NCI-H510A (cell line): ENCODE results near the gene MSH3.

Experiments used
- DNase-seq: peaks from one replicate; lab custom pipeline; 2025; lab: John Stamatoyannopoulos, UW

MSH3 gene

GRCh38 chr5:80654391-80655230 is at the start of gene MSH3, which contains the start of gene DHFR:
Gene MSH3, plus strand, starts transcription at chr5:80654652. Its CDS starts 76 bp downstream, at chr5:80654728.
Gene DHFR, minus strand, starts transcription at chr5:80654983. Its CDS starts 494 bp downstream, at chr5:80654489.
- peak; percentile 52 for DNase-seq

DNA sequence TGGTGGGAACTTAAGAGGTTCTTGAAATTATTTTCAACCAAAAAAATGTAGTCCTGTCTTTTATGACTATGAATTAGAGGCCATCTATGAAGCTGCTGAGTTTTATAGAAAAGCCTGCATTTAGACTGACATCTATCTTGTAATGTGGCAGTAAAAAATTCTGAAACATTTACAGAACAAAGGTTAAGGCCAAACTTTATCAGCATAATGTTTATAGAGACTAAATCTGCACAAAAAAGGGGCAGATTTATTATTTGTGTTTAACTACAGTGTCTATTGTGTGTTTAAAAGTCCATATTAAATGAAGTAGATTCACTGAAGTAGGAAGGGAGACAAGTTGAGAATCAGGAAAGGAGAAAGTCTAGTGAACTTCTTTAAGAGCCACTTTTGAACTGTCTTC is 47.1 kb upstream of the MSH3 start:
- no peak for DNase-seq

DNA sequence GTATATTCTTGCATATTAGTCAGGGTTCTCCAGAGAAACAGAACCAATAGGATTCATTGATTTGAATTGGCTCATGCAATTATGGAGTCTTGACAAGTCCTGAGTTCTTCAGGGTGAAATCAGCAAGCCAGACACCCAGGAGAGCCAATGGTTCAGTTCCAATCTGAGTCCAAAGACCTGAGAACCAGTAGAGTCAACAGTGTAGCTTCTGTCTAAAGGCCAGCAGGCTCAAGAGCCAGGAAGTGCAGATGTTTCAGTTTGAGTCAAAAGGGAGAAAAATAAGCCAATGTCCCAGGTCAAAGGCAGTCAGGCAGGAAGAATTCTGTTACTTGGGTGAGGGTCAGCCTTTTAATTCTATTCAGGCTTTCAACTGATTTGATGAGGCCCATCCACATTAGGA is 46.6 kb upstream of the MSH3 start:
- no peak for DNase-seq

- no peak for DNase-seq
Measured at GRCh38 chr5:80608731-80609130, 45.7 kb upstream of the MSH3 start.

DNA sequence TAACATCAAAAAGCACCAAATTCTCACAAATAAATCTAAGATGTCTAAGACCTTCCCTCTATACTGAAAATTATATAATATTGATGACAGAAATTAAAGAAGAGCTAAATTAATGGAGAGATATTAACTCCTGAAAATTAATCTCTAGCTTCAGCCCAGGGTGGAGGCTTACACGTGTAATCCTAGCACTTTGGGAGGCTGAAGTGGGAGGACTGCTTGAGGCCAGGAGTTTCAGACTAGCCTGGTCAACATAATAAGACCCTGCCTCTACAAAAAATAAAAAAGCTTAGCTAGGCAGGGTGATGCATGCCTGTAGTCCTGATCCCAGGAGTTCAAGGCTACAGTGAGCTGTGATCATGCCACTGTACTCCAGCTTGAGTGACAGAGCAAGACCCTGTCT is 44.8 kb upstream of the MSH3 start:
- DNase-seq = no peak

GRCh38 chr5:80615266-80615914 is 39.1 kb upstream of the MSH3 start:
- no peak for DNase-seq

GRCh38 chr5:80618438-80618837 is 36.0 kb upstream of the MSH3 start:
- DNase-seq = no peak

GRCh38 chr5:80619086-80619485 is 35.4 kb upstream of the MSH3 start:
- no peak for DNase-seq

GRCh38 chr5:80620211-80620610 is 34.2 kb upstream of the MSH3 start:
- DNase-seq = no peak

DNA sequence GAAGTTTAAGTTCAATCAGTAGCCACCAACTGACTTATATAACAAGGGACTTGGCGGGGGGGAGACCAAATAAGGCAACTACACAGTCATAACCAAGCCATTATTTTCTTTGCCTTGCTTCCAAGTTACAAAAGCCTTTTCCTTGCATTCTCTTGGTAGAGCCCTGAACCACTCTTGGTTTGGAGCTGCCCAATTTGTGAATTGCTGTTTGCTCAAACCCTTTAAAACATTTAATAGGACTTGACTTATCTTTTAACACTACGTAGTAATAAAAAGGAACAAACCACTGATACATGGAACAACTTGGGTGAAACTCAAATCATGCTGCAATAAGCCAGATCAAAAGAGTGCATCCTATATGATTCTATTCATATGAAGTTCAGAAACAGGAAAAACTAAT is 31.7 kb upstream of the MSH3 start:
- DNase-seq = no peak

- no peak for DNase-seq
Measured at GRCh38 chr5:80623999-80624398, 30.5 kb upstream of the MSH3 start.

DNA sequence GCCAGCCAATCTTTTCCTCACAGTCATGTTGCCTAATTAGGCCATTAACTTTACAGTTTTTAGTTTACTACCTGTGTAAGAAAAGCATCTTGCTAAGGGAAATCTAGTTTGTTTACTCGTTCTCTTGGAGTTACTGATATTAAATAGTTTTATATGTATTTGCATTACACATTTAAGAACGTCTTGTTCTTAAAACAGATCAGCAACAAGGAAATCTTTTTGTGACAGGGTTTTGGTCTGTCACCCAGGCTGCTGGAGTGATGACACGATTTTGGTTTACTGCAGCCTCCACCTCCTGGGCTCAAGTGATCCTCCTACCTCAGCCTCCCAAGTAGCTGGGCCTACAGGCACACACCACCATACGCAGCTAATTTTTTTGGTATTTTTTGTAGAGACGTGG is 29.2 kb upstream of the MSH3 start:
- DNase-seq = no peak

DNA sequence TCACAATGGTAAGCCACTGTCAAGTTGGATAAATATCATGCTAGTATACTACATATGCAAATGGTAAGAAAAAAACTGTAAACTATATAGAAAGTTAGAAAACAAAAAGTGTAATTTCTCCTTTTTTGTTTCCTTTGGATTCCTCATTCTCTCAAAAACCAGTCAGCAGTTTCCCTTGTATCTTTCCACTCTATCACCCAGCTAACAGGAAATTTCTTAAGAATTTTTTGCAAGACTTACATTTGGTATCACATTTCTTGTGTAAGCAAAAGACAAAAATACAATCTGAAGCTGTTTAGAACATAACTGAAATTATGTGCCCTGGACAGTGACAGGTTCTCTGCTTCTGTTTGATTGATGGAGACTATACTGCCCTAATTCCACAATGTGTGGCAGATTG is 25.2 kb upstream of the MSH3 start:
- DNase-seq = no peak

DNA sequence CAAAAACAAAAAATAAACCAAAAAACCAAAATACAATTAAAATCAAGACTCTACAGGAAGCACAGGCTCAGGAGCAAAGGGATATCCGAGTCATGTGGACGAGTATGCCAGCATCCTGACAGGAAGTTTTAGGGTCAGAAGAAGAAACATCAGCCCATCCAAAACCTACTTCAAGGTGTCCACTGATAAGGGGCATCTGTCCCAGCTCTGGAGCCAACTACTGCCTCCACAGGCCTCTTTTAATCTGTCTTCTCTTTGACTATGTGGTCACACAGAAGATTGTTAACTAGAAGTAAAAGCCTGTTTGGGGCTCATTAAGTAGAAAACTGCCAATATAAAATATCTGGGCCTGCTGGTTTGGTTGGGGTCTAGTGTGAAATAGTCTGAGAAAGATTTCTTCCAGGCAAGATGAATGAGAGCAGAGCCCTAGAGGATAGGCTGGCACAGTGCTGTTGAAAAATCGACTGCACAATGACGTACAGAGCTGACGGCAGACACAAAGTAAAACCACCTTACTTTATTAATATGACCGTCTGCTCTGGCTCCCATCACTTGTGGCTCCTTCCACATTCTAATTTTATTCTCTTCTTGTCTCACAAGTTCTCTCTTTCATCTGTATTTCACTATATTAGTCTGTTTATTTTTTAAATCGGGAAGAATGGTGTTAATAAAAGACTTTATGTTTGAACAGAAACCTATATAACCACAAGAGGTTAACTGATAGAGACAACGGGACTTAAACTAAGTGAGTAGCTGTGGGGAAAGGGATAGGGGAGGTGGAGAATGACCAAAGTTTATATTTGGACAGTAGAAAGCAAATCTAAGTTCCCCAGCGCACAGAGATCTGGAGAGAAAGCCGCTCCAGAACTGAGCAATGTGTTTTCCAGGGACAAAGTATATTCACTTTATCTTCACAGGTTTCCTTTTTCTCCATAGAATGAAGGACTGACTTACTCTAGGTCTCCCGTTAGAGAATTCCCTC is 22.9 kb upstream of the MSH3 start:
- no peak for DNase-seq

DNA sequence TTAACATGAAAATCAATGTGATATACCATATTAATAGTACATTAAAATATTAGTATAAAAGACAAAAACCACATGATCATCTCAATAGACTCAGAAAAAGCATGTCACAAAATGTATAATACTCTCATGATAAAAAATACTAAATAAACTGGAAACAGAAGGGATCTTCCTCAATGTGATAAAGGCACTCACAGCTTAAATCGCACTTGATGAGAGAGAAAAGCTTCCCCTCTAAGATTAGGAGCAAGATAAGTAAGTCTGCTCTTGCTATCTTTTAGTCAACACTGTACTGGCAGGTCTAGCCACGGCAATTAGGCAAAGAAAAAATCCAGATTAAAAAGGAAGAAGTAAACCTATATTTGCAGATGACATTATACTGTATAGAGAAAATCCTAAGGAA is 21.8 kb upstream of the MSH3 start:
- DNase-seq = no peak

DNA sequence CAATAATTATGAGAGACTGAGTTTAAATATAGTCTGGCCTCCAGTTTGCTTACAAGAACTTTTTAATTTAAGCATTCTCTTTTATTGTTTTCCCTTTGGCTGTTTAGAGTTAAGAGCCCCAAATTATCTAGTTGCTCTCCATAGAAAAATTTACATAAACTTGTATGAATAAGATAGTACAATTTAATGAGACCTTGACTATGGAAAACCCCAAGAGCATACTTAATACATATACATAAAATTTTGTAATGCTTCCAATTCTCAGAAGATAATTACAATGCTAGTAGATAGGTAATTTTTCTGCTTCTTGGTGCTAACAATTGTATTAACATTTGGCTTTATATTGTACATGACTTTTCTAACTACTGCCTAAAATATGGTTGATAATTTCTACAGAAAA is 20.3 kb upstream of the MSH3 start:
- DNase-seq = no peak

GRCh38 chr5:80641353-80641752 is 13.1 kb upstream of the MSH3 start:
- no peak for DNase-seq

GRCh38 chr5:80644900-80645299 is 9.6 kb upstream of the MSH3 start:
- no peak for DNase-seq

- no peak for DNase-seq
Measured at GRCh38 chr5:80646926-80647325, 7.5 kb upstream of the MSH3 start.

GRCh38 chr5:80653502-80653901 is 950 bp upstream of the MSH3 start:
- no peak for DNase-seq

DNA sequence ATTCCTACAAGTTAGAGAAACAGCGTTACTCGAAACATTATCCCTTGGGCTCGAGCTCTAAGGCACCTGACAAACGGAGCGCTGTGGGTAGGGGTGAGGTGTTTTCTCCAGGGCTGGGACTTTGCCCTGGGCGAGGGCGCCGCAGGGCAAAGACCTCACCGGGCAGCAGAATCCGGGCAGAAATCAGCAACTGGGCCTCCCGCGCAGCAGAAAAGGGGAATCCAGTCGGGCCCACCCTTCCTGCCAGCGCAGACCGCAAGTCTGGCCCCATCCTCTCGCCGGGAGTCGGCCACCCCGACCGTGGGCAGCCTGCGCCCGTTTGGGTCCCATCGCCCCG is 430 bp upstream of the MSH3 start:
- DNase-seq = no peak

GRCh38 chr5:80655231-80655774 is 851 bp downstream of the MSH3 start:
- no peak for DNase-seq
